ENCODE results near the gene PTPRE.

DNA sequence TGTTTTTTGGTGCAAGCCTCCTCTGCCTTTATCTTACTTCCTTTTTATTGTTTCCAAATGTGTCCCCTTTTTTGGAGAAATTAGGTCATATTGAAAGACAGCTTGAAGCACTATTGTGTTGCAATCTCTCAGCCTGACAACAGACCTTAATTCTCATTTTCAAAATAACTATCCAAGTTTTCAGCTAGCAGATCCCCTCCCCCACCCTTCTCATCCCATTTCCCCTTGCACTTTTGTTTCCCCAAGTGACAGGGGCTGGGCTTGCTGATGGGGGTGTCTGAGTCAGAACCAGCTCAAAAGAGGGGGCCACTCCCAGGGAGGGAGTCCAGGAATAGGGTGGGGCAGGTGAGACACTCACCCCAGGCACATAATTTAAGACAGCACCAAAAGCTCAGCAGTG, 144.0 kb downstream of the PTPRE start:
- TF ChIP-seq, protein P1, sequence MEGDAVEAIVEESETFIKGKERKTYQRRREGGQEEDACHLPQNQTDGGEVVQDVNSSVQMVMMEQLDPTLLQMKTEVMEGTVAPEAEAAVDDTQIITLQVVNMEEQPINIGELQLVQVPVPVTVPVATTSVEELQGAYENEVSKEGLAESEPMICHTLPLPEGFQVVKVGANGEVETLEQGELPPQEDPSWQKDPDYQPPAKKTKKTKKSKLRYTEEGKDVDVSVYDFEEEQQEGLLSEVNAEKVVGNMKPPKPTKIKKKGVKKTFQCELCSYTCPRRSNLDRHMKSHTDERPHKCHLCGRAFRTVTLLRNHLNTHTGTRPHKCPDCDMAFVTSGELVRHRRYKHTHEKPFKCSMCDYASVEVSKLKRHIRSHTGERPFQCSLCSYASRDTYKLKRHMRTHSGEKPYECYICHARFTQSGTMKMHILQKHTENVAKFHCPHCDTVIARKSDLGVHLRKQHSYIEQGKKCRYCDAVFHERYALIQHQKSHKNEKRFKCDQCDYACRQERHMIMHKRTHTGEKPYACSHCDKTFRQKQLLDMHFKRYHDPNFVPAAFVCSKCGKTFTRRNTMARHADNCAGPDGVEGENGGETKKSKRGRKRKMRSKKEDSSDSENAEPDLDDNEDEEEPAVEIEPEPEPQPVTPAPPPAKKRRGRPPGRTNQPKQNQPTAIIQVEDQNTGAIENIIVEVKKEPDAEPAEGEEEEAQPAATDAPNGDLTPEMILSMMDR (conservative IDR thresholded peaks at IDR 0.05): no peak
- no peak for TF ChIP-seq EZH2 (IDR thresholded peaks at IDR 0.05; ENCODE audit: low read depth)
